AG09309 (cell line): Measurements from ENCODE around the gene DZANK1.

ENCODE experiments used
- DNase-seq: peaks from one replicate; pipeline ENCODE4 v3.0.0-alpha.2; 2010; ENCODE audit warnings: low read depth
- H3K4me3 ChIP-seq: 2 replicates; pipeline ENCODE4 v1.5.1; 2011; ENCODE audit warnings: mild to moderate bottlenecking, low read depth, low read length, moderate library complexity; ENCODE audit not compliant: control insufficient read depth
- CTCF ChIP-seq: IDR thresholded peaks from 2 replicates; pipeline ENCODE4 v1.5.1; 2011; ENCODE audit warnings: mild to moderate bottlenecking, low read depth, low read length, inconsistent platforms; ENCODE audit not compliant: insufficient read depth, control insufficient read depth; ENCODE audit errors: missing control alignments

Gene DZANK1

GRCh38 chr20:18421608-18422007 lies 45.2 kb downstream of the DZANK1 start:
- H3K4me3 ChIP-seq, result no peak overlapping the region
- no peak for DNase-seq
- no peak for TF ChIP-seq CTCF

DNA sequence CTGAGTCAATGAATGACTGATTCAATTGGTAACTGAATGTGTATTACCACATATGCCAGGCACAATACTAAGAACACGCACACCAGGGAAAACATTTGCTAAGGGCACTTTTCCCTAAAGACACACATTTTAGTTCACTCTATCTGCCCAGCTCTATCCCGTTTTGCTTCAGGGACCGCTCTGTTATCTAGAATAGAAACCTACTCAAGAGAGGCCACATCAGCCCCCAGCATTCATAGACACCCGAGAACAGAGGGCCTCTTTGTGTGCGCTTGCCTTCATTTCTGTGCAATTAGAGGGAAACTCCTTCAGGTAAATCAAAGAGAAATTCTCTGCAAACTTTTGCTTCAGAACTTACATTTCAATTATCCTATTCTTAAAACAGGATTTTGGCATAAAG lies 50.3 kb downstream of the DZANK1 start:
- no peak for TF ChIP-seq CTCF
- no peak overlapping the region for H3K4me3 ChIP-seq
- DNase-seq, result no peak

GRCh38 chr20:18414140-18414539 lies 52.7 kb downstream of the DZANK1 start:
- no peak overlapping the region for H3K4me3 ChIP-seq
- DNase-seq, result no peak
- no peak for TF ChIP-seq CTCF

DNA sequence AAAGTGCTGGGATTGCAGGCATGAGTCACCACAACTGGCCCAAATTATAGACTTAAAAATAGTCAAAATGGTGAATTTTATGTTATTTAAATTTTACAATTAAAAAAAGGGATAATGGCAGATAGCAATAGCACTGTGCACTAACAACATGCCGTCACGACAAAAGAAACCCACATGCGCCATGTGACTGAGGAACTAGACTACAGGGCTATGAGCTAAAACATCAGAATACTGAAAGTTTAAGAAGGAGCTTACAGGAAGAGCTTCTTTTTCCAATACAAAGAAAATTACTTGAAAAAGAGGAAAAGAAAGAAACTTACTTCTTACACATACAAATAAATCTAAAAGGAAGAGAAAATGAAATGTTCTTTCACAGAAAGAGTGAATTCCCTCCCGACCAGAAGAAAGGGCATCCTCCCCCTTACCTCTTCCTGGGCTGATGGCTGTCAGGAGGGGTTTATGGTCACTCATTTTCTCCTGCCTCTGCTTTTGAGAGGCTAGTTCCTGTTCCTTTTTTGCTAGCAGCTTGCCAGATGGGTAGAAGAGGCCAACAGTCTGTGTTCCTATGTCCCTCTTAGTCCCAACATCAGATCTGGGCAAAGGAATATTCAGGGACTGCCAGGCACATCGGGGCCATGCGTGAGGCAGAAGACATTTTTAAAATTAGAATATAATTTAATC lies 54.5 kb downstream of the DZANK1 start:
- no peak for TF ChIP-seq CTCF
- DNase-seq, result no peak
- H3K4me3 ChIP-seq, result no peak overlapping the region

GRCh38 chr20:18405826-18406225 lies 61.0 kb downstream of the DZANK1 start:
- no peak for DNase-seq
- H3K4me3 ChIP-seq, result no peak overlapping the region
- no peak for TF ChIP-seq CTCF

- no peak overlapping the region for H3K4me3 ChIP-seq
- no peak for DNase-seq
- no peak for TF ChIP-seq CTCF
These were observed 62.7 kb downstream of the DZANK1 start for GRCh38 chr20:18404172-18404571.
